Muscle of leg (tissue), 11 donors: Measurements from ENCODE around the gene RXYLT1. TPM values are rescaled to one million over a fixed set of nuclear protein-coding genes. Genes with fewer than 3 reads are reported as not detected.
"Not testable (repeated sequence)": the region's sequence is repeated elsewhere in the genome, so short reads cannot be mapped to it uniquely, and the experiment has no call there.

Source experiments
- DNase-seq: peaks from one replicate; pipeline ENCODE4 v3.0.0; 2013
- H3K27ac ChIP-seq: one replicate; pipeline ENCODE4 v1.5.1; 2013; ENCODE audit warnings: mild to moderate bottlenecking, low read length, control low read depth
- H3K27me3 ChIP-seq: one replicate; pipeline ENCODE4 v1.6.1; 2013; ENCODE audit warnings: low read length; ENCODE audit not compliant: control insufficient read depth, insufficient read depth
- H3K36me3 ChIP-seq: one replicate; pipeline ENCODE4 v1.6.1; 2013; ENCODE audit warnings: low read length; ENCODE audit not compliant: control insufficient read depth, insufficient read depth
- H3K4me1 ChIP-seq: one replicate; pipeline ENCODE4 v1.6.1; 2013; ENCODE audit warnings: low read length; ENCODE audit not compliant: control insufficient read depth, insufficient read depth
- H3K4me3 ChIP-seq: one replicate; pipeline ENCODE4 v1.5.1; 2013; ENCODE audit warnings: low read length, control low read depth
- H3K9me3 ChIP-seq: replicated peaks from 2 replicates; pipeline ENCODE4 v1.6.1; 2013; ENCODE audit warnings: low read depth, low read length; ENCODE audit not compliant: control insufficient read depth
- WGBS: methylation state at CpG from one replicate; pipeline ENCODE4 v1.1.5; 2013; ENCODE audit warnings: missing lambda C conversion rate; ENCODE audit not compliant: insufficient coverage; 5-methylcytosine and 5-hydroxymethylcytosine counted together
- polyA plus RNA-seq, 8 donors: library from polyadenylated mRNA; unstranded; fragments of 120-200 nt; gene quantifications; one replicate each; pipeline versions ENCODE4 v1.2.1 to v1.2.3, GENCODE V29; 2013; ENCODE audit warnings: inconsistent platforms in 1 of 8, low replicate concordance in 1 of 8; ENCODE audit not compliant: insufficient read length in 8 of 8, insufficient read depth in 1 of 8
- total RNA-seq: library from RNA; stranded (reverse); fragments of 120-200 nt; gene quantifications from one replicate; pipeline ENCODE4 v1.2.4, GENCODE V29; 2013

Gene RXYLT1
- total and polyA plus RNA-seq, 9 donors: 17.0 to 22.0 (median 18.3) TPM

GRCh38 chr12:63836936-63837335 is 57.2 kb downstream of the RXYLT1 start:
- no peak for DNase-seq
- H3K4me3 ChIP-seq: no peak overlapping the region
- no peaks in the 10 kb centered on the region for H3K4me1 ChIP-seq
- no peaks in the 10 kb centered on the region for H3K9me3 ChIP-seq
- H3K36me3 ChIP-seq: no peaks in the 10 kb centered on the region
- H3K27me3 ChIP-seq: no peaks in the 10 kb centered on the region
- H3K27ac ChIP-seq: no peak overlapping the region
- WGBS: 86% methylated on average over 1 of the region's 3 CpGs

- Histone ChIP-seq H3K4me3 (no peak overlapping the region), H3K36me3 (no peaks in the 10 kb centered on the region), H3K4me1 (no peaks in the 10 kb centered on the region), H3K27ac (no peak overlapping the region), H3K27me3 (peaks cover 2% of the 10 kb centered on the region), H3K9me3 (no peaks in the 10 kb centered on the region)
- WGBS: 93% methylated on average over 7 of the region's 9 CpGs
- no peak for DNase-seq
Measured at GRCh38 chr12:63838411-63838810, 58.7 kb downstream of the RXYLT1 start.

DNA sequence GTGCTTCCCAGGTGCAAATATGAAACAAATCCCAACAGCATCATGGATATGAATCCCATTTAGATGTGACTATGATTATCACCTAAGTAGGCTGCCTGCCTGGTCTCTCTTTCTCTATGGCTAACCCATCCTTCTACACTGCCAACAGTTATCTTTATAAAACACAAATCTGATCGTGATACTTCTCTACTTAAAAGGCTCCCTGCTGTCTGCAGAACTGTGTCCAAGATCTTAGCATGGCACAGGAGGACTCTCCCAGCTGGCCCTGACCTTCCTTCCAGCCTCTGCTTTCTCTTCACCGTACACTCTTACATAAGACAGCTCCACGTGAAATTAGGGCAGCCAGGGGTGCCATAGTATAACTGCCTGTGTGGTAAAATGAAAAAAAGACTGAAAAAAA is 61.3 kb downstream of the RXYLT1 start:
- no peaks in the 10 kb centered on the region for H3K36me3 ChIP-seq
- no peak overlapping the region for H3K4me3 ChIP-seq
- H3K27ac ChIP-seq: no peak overlapping the region
- DNase-seq: no peak
- 75% methylated on average over 1 of the region's 3 CpGs for WGBS
- no peaks in the 10 kb centered on the region for H3K9me3 ChIP-seq
- H3K4me1 ChIP-seq: peaks cover 7% of the 10 kb centered on the region
- peaks cover 2% of the 10 kb centered on the region for H3K27me3 ChIP-seq

- Histone ChIP-seq H3K36me3 (no peaks in the 10 kb centered on the region), H3K4me3 (no peak overlapping the region), H3K27me3 (peaks cover 2% of the 10 kb centered on the region), H3K9me3 (no peaks in the 10 kb centered on the region), H3K4me1 (peaks cover 7% of the 10 kb centered on the region), H3K27ac (no peak overlapping the region)
- WGBS: 73% methylated on average over 2 of the region's 4 CpGs
- DNase-seq: no peak
Measured at GRCh38 chr12:63841571-63841970, 61.9 kb downstream of the RXYLT1 start.

DNA sequence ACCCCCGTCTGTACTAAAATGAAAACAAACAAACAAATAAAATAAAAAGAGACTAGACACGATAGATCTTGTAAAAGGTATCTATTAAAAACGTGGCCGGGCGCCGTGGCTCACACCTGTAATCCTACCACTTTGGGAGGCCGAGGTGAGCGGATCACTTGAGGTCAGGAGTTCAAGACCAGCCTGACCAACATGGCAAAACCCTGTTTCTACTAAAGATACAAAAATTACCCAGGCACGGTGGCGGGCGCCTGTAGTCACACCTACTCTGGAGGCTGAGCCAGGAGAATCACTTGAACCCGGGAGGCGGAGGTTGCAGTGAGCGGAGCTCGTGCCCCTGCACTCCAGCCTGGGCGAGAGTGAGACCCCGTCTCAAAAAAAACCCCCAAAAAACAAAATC is 63.0 kb downstream of the RXYLT1 start:
- H3K36me3 ChIP-seq, DNase-seq, H3K9me3 ChIP-seq, H3K4me1 ChIP-seq, H3K4me3 ChIP-seq, H3K27ac ChIP-seq, H3K27me3 ChIP-seq: not testable (repeated sequence)
- 90% methylated on average over 6 of the region's 17 CpGs for WGBS

DNA sequence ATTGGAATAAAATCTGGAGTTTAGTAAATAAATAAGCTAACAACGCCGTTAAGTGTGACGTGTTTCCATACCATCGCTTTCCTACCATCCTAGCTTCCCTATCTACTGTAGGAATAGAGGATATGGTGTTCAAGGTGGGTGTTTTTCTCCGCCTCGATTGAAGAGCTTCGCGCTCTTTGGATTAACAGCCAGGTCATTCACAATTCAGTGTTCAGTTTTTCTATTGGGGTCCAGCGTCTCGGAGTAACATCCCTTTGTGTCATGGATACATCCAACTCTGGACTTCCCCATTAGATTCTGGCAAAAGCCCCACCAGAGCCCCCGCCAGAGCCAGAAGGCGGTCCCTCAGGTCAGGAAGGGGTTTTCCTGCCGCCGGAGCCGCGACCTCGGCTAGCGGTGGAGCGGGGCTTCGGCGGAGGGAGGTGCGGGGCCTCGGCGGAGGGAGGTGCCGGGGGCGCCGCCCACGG is 63.6 kb downstream of the RXYLT1 start:
- peaks cover 2% of the 10 kb centered on the region for H3K27me3 ChIP-seq
- under 1% methylated on average over 20 of the region's 28 CpGs for WGBS
- no peak for DNase-seq
- no peaks in the 10 kb centered on the region for H3K36me3 ChIP-seq
- peak overlapping the region; percentile 81 for H3K27ac ChIP-seq
- peak overlapping the region; percentile 90 for H3K4me3 ChIP-seq
- H3K9me3 ChIP-seq: no peaks in the 10 kb centered on the region
- peaks cover 9% of the 10 kb centered on the region for H3K4me1 ChIP-seq

DNA sequence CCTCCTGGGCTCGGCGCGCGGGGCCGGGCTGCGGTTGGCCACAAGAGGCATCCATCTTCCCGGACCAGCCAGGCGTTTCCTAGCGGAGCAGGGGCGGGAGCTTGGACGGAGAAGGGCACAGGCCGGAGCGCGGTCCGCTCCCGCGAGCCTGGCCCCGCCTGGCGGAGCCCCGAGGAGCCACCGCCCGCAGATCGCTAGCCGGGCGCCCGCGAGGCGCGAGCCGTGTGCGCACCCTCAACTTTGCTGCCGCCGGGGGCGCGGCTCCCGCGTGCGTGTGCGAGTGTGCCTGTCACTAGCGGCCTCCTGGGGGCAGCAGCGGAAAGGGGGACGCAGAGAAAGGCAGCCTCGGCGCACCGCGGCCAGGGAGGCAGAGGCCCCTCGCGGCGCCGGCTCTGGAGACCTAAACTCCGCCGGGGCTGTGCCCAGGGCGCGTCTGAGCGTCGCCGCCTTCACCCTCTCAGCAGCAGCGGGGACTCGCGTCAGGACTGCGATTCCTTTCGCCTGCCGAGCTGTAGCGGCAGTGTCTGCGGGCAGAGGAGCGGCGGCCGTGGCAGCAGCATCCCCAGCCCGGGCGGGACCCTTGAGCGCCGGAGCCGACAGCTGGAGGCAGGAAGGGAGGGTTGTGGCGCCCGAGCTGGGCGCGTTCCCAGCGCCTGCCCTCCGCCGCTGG is 64.1 kb downstream of the RXYLT1 start:
- H3K27ac ChIP-seq: peak overlapping the region; percentile 83
- WGBS: under 1% methylated on average over 80 of the region's 80 CpGs
- peak; percentile 97 for DNase-seq
- H3K9me3 ChIP-seq: no peaks in the 10 kb centered on the region
- H3K36me3 ChIP-seq: no peaks in the 10 kb centered on the region
- peak overlapping the region; percentile 90 for H3K4me3 ChIP-seq
- peaks cover 9% of the 10 kb centered on the region for H3K4me1 ChIP-seq
- peaks cover 2% of the 10 kb centered on the region for H3K27me3 ChIP-seq

- Histone ChIP-seq H3K27me3 (peaks cover 2% of the 10 kb centered on the region), H3K9me3 (no peaks in the 10 kb centered on the region), H3K4me3 (peak within 1 kb of the TSS; percentile 90), H3K4me1 (peaks cover 9% of the 10 kb centered on the region), H3K36me3 (no peaks in the 10 kb centered on the region), H3K27ac (peak within 1 kb of the TSS; percentile 83)
- peak; percentile 85 for DNase-seq
- WGBS: under 1% methylated on average over 42 of the region's 52 CpGs
Measured at GRCh38 chr12:63844391-63845341, 65.0 kb downstream of the RXYLT1 start, which contains the start of gene SRGAP1. Gene SRGAP1 (plus strand): TSS chr12:63844700. CDS start chr12:63844817, 117 bp downstream.

DNA sequence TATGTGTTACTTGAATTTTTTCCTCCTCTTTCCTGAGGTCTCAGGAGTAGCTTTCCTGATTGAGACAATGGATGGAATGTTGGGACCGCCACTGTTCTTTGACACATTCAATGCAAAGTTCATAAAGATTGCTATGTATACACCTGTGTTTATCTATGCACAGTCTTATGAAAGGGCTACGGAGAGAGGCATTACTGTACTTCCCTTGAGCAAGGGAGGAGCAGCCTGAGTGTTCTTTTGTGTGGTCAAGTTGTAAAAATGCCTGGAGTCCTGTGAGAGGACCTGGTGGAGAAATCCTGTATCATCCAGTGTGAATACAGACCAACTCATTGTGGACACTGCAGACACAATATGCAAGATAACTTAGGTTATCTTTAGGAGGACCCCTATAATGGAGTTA is 66.0 kb downstream of the RXYLT1 start:
- H3K4me3 ChIP-seq: peak overlapping the region; percentile 90
- peak overlapping the region; percentile 13 for H3K27ac ChIP-seq
- 33% methylated on average over 1 of the region's 2 CpGs for WGBS
- peaks cover 2% of the 10 kb centered on the region for H3K27me3 ChIP-seq
- peak; percentile 32 for DNase-seq
- H3K9me3 ChIP-seq: no peaks in the 10 kb centered on the region
- peaks cover 9% of the 10 kb centered on the region for H3K4me1 ChIP-seq
- no peaks in the 10 kb centered on the region for H3K36me3 ChIP-seq
